Retina (tissue), 1 donor: ENCODE data around the gene DSE.

Experiments used
- DNase-seq: peaks from one replicate; pipeline ENCODE4 v3.0.0-alpha.2; 2016

DSE gene

DNA sequence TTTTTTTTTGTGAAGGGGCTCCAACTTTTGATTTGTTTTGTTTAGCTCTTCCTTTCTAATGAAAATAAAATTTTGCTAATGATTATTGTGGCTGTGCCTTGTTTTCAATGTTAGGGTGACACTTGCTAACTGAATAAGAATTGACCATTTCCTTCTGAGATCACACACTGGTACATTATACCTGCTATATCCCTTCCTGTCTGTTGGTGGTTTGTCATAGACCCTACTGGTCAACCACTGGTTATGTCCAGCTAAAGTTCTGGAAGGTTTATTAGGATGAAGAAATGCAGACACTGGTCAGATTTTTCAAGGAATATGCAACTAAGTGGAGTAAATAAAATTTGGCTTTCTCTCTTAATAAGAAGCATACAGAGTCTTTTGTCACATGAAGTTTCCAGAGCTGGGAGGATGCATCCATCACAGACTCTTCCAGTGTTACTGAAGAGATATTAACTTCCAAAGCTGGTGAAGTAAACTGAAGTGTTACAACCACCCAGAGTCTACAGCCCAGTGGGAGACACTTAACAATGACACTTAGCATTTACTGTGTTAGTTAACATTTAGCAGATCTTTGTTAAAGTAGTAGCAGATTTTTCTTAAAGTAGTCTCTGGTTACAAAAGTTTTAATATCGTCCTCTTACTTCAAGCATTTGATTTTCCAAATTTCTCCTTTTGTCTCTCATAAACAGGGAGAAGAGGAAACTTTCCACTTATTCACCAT is 121.0 kb downstream of the DSE start:
- DNase-seq = no peak

GRCh38 chr6:116492331-116493067 is 121.8 kb downstream of the DSE start:
- no peak for DNase-seq
